HG03460 (cell line): ENCODE measurements around the gene TSPO.
"Not testable (repeated sequence)": the region's sequence is repeated elsewhere in the genome, so short reads cannot be mapped to it uniquely, and the experiment has no call there.

Experiments
- ATAC-seq: cut with Tn5 transposase; IDR thresholded peaks from one replicate; pipeline ENCODE4 v1.9.1; 2021; ENCODE audit not compliant: unreplicated experiment

The TSPO gene

GRCh38 chr22:43151251-43152002 is at the start of gene TSPO:
Gene TSPO, plus strand, starts transcription at chr22:43151559. Its CDS starts 7,680 bp downstream, at chr22:43159239.
- ATAC-seq = no peak

GRCh38 chr22:43104056-43104625 is 47.2 kb upstream of the TSPO start:
- not testable (repeated sequence) for ATAC-seq

- not testable (repeated sequence) for ATAC-seq
Measured at GRCh38 chr22:43104950-43105349, 46.4 kb upstream of the TSPO start.

- no peak for ATAC-seq
Measured at GRCh38 chr22:43106302-43106701, 45.1 kb upstream of the TSPO start.

GRCh38 chr22:43109511-43109910 is 41.8 kb upstream of the TSPO start:
- no peak for ATAC-seq

GRCh38 chr22:43109921-43110443 is 41.4 kb upstream of the TSPO start:
- no peak for ATAC-seq

- no peak for ATAC-seq
Measured at GRCh38 chr22:43110444-43110926, 40.9 kb upstream of the TSPO start, which contains the start of gene BIK. Gene BIK, plus strand, starts transcription at chr22:43110750. Its CDS starts 13,273 bp downstream, at chr22:43124023.

- ATAC-seq = no peak
Measured at GRCh38 chr22:43110927-43111623, 40.3 kb upstream of the TSPO start.

GRCh38 chr22:43113526-43114251 is 37.7 kb upstream of the TSPO start:
- no peak for ATAC-seq

- no peak for ATAC-seq
Measured at GRCh38 chr22:43114958-43115357, 36.4 kb upstream of the TSPO start.

- ATAC-seq = no peak
Measured at GRCh38 chr22:43116932-43117331, 34.4 kb upstream of the TSPO start.

GRCh38 chr22:43118024-43118849 is 33.1 kb upstream of the TSPO start:
- ATAC-seq = no peak

- peak; percentile 50 for ATAC-seq
Measured at GRCh38 chr22:43118953-43119458, 32.4 kb upstream of the TSPO start.

GRCh38 chr22:43126501-43127165 is 24.7 kb upstream of the TSPO start:
- ATAC-seq = no peak

GRCh38 chr22:43127166-43127908 is 24.0 kb upstream of the TSPO start:
- no peak for ATAC-seq

GRCh38 chr22:43128116-43128515 is 23.2 kb upstream of the TSPO start:
- no peak for ATAC-seq

- no peak for ATAC-seq
Measured at GRCh38 chr22:43128928-43129424, 22.4 kb upstream of the TSPO start.
